Measurements from ENCODE around the gene RFC1. TPM values are rescaled to one million over a fixed set of nuclear protein-coding genes. Genes with fewer than 3 reads are reported as not detected.
A peak's percentile ranks its signal among the peaks of the same experiment; 100 is the strongest.

Gene RFC1
- total and polyA plus RNA-seq, 2 donors (not counting 1 experiment from before 2014, with no cell fraction given): 31.3 to 44.4 TPM

DNA sequence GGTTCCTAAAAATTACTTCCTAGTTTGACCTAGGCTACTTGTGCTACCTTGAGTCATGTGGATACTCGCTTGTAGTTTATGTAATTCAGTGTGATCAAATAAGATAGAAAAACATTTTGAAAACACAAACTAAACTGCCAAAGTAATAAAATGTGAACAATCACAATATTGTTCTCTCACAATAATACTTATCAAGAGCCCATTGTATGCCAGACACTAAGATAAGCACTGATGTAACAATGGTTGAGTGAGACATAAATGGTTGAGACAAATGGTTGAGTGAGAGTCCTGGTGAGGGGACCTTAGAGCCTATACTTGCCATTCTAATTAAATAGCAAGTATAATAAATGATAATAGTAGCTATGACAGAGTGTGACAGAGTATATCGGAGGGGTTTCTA lies 41.7 kb downstream of the RFC1 start:
- peaks cover 1% of the 10 kb centered on the region for H3K36me3 ChIP-seq (ENCODE audit: control insufficient read depth, insufficient read depth, low read length)
- peaks cover 4% of the 10 kb centered on the region for H3K4me1 ChIP-seq (ENCODE audit: control insufficient read depth, extremely low read depth, insufficient read depth, low read length)
- no peaks in the 10 kb centered on the region for H4K20me1 ChIP-seq (ENCODE audit: control insufficient read depth, extremely low read depth, insufficient read depth, low read length)
- TF ChIP-seq, protein P1, sequence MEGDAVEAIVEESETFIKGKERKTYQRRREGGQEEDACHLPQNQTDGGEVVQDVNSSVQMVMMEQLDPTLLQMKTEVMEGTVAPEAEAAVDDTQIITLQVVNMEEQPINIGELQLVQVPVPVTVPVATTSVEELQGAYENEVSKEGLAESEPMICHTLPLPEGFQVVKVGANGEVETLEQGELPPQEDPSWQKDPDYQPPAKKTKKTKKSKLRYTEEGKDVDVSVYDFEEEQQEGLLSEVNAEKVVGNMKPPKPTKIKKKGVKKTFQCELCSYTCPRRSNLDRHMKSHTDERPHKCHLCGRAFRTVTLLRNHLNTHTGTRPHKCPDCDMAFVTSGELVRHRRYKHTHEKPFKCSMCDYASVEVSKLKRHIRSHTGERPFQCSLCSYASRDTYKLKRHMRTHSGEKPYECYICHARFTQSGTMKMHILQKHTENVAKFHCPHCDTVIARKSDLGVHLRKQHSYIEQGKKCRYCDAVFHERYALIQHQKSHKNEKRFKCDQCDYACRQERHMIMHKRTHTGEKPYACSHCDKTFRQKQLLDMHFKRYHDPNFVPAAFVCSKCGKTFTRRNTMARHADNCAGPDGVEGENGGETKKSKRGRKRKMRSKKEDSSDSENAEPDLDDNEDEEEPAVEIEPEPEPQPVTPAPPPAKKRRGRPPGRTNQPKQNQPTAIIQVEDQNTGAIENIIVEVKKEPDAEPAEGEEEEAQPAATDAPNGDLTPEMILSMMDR (conservative IDR thresholded peaks at IDR 0.05 in 1 of 2, IDR thresholded peaks at IDR 0.05 in 1 of 2; ENCODE audit: low read depth in 1 of 2, low read length in 2 of 2): no peak
- no peak for TF ChIP-seq EZH2 (IDR thresholded peaks at IDR 0.05; ENCODE audit: low read length, missing control alignments)
- H2AFZ ChIP-seq (ENCODE audit: low read length): no peak overlapping the region
- no peak overlapping the region for H3K4me3 ChIP-seq (replicated peaks in 1 of 4; ENCODE audit: control extremely low read depth in 1 of 4, insufficient read depth in 1 of 4, low read depth in 3 of 4, low read length in 4 of 4)
- H3K4me2 ChIP-seq (ENCODE audit: extremely low read depth, insufficient read depth, low read length): no peak overlapping the region
- no peak overlapping the region for H3K27ac ChIP-seq (ENCODE audit: insufficient read depth, low read length)
- no peaks in the 10 kb centered on the region for H3K79me2 ChIP-seq (ENCODE audit: control insufficient read depth, insufficient read depth, low read length)
- H3K9ac ChIP-seq (ENCODE audit: insufficient read depth, low read length): no peak overlapping the region
- no peaks in the 10 kb centered on the region for H3K27me3 ChIP-seq (ENCODE audit: control insufficient read depth, insufficient read depth, low read length)
- DNase-seq (ENCODE audit: low read depth in 2 of 2): no peak
- H3K9me3 ChIP-seq (ENCODE audit: control insufficient read depth, insufficient read depth, low read depth, low read length): no peaks in the 10 kb centered on the region

- Histone ChIP-seq H3K4me1 (ENCODE audit: control insufficient read depth, extremely low read depth, insufficient read depth, low read length) (peaks cover 4% of the 10 kb centered on the region), H3K27me3 (ENCODE audit: control insufficient read depth, insufficient read depth, low read length) (no peaks in the 10 kb centered on the region)
- DNase-seq (ENCODE audit: low read depth in 2 of 2): no peak
These were observed 42.3 kb downstream of the RFC1 start for GRCh38 chr4:39323821-39324220.

DNA sequence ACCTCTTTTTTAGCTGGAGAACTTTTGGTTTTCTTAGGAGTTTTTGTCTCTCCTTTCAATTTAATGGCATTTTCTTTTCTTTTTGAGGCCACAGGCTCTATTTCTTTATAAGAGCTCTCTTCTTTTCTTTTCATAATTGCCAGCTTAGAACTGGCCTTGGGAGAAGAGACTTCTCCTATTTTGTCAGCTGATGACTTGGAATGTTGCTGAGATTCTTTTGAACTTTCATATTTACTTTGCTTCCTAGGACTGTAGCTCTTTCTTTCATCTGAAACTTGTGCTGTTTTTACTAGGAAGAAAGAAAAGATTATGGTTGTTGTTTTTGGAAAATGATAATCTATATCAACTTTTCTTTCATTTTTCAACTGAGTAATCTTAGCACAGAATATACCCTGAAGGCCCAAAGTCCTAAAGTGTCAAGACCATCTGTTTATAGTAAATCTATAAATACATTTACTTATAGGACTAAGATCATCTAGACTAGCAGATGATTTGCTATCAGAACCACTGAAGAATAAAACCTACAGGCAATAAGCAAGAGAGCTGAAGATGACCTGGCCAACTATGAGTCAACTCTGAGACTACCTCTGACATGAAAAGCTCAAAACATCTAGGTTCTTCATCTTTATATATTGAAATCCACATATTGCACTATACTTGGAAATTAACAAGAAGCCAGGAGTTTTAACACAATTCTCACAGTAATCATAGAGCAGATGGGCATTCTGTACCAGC lies 45.6 kb downstream of the RFC1 start:
- peaks cover 4% of the 10 kb centered on the region for H3K4me1 ChIP-seq (ENCODE audit: control insufficient read depth, extremely low read depth, insufficient read depth, low read length)
- peak in 1 of 2 donors; percentile 60 for DNase-seq (ENCODE audit: low read depth in 2 of 2)
- no peak for TF ChIP-seq EZH2 (IDR thresholded peaks at IDR 0.05; ENCODE audit: low read length, missing control alignments)
- TF ChIP-seq, protein P1 (conservative IDR thresholded peaks at IDR 0.05 in 1 of 2, IDR thresholded peaks at IDR 0.05 in 1 of 2; ENCODE audit: low read depth in 1 of 2, low read length in 2 of 2): no peak
- peaks cover 3% of the 10 kb centered on the region for H3K36me3 ChIP-seq (ENCODE audit: control insufficient read depth, insufficient read depth, low read length)
- H4K20me1 ChIP-seq (ENCODE audit: control insufficient read depth, extremely low read depth, insufficient read depth, low read length): no peaks in the 10 kb centered on the region
- H3K9me3 ChIP-seq (ENCODE audit: control insufficient read depth, insufficient read depth, low read depth, low read length): no peaks in the 10 kb centered on the region
- H3K27me3 ChIP-seq (ENCODE audit: control insufficient read depth, insufficient read depth, low read length): no peaks in the 10 kb centered on the region
- H3K27ac ChIP-seq (ENCODE audit: insufficient read depth, low read length): no peak overlapping the region
- no peak overlapping the region for H2AFZ ChIP-seq (ENCODE audit: low read length)
- H3K9ac ChIP-seq (ENCODE audit: insufficient read depth, low read length): no peak overlapping the region
- H3K79me2 ChIP-seq (ENCODE audit: control insufficient read depth, insufficient read depth, low read length): no peaks in the 10 kb centered on the region
- no peak overlapping the region for H3K4me2 ChIP-seq (ENCODE audit: extremely low read depth, insufficient read depth, low read length)
- H3K4me3 ChIP-seq (replicated peaks in 1 of 4; ENCODE audit: control extremely low read depth in 1 of 4, insufficient read depth in 1 of 4, low read depth in 3 of 4, low read length in 4 of 4): no peak overlapping the region

More at GRCh38 chr4:39323821-39324220, 42.3 kb downstream of the RFC1 start:
- Histone ChIP-seq H3K36me3 (ENCODE audit: control insufficient read depth, insufficient read depth, low read length) (peaks cover 1% of the 10 kb centered on the region), H3K9me3 (ENCODE audit: control insufficient read depth, insufficient read depth, low read depth, low read length) (no peaks in the 10 kb centered on the region), H4K20me1 (ENCODE audit: control insufficient read depth, extremely low read depth, insufficient read depth, low read length) (no peaks in the 10 kb centered on the region), H3K9ac (ENCODE audit: insufficient read depth, low read length) (no peak overlapping the region), H3K27ac (ENCODE audit: insufficient read depth, low read length) (no peak overlapping the region), H3K4me3 (replicated peaks in 1 of 4; ENCODE audit: control extremely low read depth in 1 of 4, insufficient read depth in 1 of 4, low read depth in 3 of 4, low read length in 4 of 4) (no peak overlapping the region), H3K79me2 (ENCODE audit: control insufficient read depth, insufficient read depth, low read length) (no peaks in the 10 kb centered on the region), H3K4me2 (ENCODE audit: extremely low read depth, insufficient read depth, low read length) (no peak overlapping the region), H2AFZ (ENCODE audit: low read length) (no peak overlapping the region)
- no peak for TF ChIP-seq EZH2 (IDR thresholded peaks at IDR 0.05; ENCODE audit: low read length, missing control alignments)
- TF ChIP-seq, protein P1 (conservative IDR thresholded peaks at IDR 0.05 in 1 of 2, IDR thresholded peaks at IDR 0.05 in 1 of 2; ENCODE audit: low read depth in 1 of 2, low read length in 2 of 2): no peak

Data from fibroblast of lung (primary cell).